Measurements from ENCODE around the gene CSRP3. TPM values are rescaled to one million over a fixed set of nuclear protein-coding genes. Genes with fewer than 3 reads are reported as not detected.

Gene CSRP3
- total RNA-seq, 1 experiment from 2014 or later: not detected

DNA sequence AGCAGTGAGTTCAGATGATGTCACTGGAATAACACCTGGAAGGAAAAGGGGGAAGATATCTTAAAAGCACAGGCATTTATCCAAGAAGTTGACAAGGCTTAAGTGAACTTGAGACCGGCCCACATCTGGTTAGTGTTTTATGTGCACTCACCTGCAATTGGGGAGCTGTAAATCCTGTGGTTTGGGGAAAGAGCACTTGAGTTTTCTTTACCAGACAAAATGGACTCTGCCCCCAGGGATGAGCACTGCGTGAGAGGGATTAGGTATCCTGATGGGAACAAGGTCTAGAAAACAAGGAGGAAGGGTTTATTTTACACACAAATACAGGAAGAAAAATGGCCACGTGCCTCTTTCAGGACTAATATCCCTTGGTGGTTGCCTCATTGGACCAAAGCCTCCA, 23.8 kb upstream of the CSRP3 start:
- no peak for DNase-seq (ENCODE audit: low read depth)

DNA sequence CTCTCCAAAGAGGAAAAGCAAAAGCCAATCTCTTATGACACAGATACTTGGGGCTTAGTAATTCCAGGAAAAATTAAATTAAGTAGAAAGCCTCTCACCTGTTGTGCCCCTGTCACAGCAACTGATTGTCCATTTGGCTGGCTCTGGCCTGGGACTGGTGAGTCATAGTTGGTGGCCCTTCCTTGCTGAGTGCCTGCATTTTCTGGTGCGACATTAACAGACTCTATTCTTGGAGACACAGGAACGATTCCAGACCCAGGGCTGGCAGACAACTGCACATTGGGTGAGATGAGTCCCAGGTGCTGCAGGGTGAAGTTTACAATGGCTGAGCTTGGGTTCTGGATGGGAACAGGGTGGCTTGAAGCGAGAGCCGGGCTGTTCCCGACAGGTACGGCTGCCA, 23.3 kb upstream of the CSRP3 start:
- no peak for DNase-seq (ENCODE audit: low read depth)

DNA sequence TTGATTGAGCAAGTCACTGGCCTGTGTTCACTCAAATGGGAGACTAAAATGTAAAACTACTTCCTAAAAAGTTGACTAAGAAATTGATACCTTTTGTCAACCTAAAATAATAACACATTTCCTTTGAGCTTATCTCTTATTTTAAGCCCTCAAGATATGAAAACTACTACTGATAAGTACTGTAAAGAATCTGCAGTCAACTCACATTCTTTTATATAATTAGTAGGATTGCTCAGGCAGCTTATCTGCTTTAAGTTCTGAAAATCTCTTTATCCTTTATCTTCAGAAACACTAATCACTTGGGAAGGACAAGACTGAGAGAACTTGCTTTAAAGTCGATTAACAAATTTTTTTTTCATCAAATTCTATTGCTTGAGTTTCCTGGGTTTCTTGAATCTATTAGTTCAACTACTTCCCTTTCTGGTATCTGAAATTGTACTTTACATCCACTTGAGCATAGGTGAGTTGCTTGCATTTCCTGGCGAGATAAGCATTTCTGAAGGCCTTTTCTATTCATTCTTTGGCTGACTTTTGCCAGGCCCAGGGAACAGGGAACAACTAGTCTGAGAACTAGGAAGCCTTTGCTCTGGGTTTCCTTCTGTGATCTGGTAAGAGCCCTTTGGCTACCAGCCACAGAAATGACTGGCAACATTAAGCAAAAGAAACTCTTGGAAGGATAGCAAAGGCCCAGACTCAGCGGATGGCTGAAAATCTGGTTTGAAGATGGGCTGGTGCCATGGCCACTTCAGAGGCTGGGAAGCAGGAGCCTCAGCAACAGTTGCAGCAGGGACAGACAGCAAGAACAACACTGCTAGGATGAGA, 19.3 kb upstream of the CSRP3 start:
- DNase-seq (ENCODE audit: low read depth): no peak

DNA sequence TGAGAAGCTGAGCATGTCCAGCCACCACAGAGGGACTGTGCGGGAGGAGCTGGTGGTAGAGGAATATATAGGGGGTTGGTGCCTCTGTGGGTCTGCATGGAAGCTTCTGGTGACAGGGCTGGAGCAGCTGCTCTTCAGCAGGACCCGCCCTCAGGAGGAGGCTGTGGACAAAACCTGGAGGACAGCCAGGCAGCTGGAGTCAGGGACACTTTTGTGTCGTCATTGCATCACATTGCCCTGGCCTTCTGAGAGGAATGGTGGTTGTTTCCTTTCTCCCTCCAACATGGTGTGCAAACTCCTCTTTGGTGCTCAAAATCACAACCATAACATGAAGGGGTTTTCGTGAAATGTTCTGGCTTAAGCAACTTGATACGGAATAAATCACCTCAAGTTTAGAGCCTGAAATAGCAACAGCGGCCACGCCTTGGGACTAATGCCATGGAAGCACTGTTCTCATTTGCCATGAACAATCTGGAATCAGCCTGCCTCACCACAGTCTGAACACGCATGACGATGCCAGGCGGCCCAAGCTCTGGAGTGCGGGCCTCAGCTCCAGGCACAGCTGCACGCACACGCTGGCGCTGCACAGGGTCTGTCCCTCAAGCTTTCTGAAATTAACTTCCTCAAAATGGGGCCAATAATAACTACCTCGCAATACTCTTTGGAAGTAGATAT, 17.1 kb upstream of the CSRP3 start:
- no peak for DNase-seq (ENCODE audit: low read depth)

DNA sequence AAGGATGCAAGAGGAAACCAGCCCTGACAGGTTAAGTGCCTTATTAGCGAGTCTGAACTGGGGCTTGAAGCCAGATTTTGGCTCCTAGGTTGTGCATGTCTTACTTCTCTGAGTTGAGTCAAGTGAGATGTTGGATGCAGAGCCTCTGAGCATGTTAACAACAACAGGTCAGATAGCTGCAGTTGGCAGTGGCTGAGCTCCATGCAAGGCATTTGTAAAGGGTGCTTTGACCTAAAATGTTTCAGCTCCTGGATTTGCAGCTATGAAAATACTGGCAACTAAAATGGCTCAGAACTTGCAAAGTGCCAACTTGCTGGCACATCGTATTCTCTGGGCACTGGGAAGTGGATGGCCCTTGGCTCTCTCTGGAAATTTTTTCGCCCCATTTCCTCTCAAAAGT, 16.4 kb upstream of the CSRP3 start:
- DNase-seq (ENCODE audit: low read depth): no peak

DNA sequence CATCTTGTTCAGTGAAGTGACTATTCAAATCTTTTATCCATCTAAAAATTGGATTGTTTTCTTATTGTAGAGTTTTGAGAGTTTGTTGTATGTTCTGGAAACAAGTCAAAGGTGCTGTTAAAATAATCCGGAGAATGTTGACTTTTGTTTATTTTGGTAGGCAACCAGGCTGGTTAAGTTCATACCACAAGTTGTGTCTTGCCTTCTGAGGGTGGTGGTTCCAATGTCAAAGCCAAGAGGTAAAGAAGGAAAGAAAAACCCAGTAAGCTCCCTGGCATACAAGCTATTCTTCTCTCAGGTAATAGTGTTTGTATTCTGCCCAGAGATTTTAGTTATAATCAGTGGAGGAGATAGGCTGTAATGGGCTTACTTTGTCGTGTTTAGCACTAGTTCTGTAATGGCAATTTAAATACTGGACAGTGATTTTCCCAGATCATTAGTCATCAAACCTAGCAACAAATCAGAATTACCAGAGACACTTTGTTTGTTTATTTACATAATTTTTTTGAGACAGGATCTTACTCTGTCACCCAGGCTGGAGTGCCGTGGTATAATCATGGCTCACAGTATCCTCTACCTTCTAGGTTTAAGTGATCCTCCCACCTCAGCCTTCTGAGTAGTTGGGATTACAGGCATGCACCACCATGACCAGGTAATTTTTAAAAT, 15.1 kb upstream of the CSRP3 start:
- no peak for DNase-seq (ENCODE audit: low read depth)

DNA sequence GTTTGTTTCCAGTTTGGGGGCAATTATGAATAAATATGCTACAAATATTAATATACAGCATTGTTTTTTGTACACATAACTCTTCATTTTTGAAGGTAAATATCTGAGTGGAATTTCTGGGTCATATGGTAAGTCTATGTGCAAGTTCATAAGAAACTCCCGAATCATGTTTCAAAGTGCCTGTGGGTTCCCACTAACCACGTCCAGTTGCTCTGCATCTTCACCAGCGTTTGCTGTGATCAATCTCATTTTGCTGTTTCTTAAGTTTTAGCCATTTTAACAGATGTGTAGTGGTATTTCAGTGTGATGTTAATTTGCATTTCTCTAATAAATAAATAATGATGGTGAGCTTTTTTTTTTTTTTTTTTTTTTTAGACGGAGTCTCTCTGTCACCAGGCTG, 14.2 kb upstream of the CSRP3 start:
- no peak for DNase-seq (ENCODE audit: low read depth)

DNA sequence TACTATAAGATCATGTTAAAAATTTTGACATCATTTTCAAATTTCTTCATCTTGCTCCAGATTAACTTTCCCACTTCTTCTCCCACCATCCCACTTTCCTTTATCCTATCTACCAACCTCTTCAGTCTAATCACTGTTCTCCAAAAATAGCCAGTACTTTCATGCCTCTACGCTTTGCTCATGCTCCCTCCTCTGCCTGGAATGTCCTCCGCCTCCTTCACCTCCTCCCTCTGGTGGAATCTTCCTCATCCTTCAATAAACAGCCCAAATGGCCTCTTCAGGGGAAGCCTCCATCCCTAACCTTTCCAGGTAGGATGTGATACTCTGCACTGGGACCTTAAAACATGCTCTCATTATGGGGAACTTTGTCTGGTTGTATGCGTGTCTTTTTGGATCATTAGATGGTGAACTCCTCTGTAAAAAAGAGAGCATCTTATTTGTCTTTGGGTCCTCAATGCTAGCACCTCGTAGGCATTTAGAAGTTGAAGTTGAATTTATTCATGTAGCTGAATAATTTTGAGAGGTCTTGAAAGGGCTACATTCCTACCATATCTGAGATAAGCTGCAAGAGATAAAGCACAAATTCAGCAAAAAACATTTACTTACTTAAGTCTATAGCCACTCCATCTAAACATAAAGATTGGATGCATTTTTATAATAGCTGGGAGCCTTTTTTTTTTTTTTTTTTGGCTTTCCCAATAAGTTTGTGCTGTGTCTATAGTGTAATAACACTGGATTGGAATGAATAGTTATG, 8.0 kb upstream of the CSRP3 start:
- no peak for DNase-seq (ENCODE audit: low read depth)

DNA sequence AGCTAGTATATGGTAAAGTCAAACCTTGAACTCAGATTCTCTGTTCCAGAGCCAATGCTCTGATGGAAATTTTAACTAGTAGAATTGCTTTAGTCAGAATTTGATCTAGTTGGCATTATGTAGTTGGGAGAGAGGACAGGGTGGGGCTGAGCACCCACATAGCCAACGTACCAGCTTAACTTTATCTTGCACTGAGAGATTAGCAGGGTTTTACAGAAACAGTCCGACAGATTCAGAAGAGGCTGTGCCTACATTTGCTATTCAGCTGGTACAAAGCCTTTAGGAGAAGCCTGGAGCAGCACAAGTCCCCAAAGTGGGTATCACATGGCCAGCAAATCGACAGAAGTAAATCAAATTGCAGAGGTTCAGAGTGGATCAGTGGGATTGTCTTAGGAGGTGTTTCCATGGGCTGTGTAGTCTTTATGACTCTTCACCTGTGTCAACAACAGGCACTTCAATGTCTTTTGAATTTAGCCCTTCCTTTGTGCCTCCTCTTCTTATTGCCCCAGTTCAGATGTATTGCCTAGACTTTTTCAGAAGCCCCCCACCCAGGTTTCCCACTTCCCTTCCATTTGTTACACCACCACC, 7.3 kb upstream of the CSRP3 start:
- no peak for DNase-seq (ENCODE audit: low read depth)

DNA sequence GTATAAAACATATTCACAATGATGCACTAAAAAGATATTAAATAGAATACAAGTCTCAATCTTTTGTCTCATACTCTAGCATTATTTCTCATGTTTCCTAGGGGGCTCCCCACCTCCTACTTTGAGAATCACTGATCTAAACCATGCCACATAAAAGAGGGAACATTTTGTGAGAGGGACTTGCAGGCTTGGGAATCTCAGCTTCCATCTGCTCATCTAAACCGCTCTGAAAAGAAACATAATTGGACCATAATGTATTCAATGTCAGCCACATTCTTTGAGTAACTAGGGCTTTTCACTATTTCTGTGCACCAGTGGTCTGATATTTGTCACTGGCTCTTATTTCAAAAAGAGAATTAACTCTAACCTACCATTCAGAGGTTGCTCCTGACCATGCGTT, 6.4 kb upstream of the CSRP3 start:
- DNase-seq (ENCODE audit: low read depth): no peak

DNA sequence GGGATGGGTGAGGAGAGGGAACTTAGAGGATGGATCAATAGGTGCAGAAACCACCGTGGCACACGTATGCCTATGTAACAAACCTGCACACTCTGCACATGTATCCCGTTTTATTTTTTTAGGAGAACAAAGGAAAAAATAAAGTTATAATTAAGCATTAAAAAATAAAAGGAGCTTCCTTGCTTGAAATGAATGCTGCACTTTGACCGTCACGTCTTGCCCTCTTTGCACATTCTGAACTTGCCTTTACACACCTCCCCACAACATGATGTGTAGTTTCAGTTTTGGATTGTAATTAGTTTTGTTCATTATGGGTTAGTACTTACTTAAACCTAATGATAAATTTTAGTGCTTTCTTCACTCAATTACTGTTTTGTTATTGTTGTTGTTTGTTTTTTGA, 3.1 kb upstream of the CSRP3 start:
- no peak for DNase-seq (ENCODE audit: low read depth)

DNA sequence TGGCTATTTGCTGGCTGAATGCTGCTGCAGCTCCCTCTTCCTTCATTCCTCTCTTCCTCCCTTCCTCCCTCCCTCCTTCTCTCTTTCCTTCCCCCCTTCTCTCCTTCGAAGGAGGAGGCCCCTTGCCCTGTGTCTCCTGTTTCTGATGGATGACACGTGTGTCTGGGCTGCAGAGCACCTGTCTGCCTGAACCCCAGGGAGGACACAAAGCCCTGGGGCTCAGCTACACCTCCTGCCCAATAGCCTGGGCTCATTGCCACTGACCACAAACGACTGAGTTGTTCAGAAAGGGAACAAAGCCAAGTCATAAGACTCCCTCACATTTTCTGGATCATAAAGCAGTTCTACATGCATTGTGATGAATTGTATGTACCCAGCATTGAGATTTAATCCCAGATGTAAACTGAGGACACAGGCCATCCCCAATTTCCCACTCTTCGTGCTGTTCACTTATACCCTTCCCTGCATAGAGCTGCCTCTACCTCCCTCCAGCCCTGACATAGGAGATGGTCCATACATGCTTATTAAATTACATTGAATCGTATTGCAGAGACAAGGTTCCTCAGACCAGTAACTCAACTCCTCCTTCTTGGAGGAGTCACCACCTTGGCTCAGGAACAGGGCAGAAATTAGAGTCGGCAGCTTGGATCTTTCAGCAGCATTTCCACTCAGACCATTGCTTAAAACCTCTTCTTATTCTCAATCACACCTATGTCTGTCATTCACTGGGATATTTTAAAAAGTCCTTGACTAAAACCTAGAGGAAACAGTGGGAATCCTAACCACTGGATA, 1.2 kb downstream of the CSRP3 start:
- DNase-seq (ENCODE audit: low read depth): peak; percentile 77

DNA sequence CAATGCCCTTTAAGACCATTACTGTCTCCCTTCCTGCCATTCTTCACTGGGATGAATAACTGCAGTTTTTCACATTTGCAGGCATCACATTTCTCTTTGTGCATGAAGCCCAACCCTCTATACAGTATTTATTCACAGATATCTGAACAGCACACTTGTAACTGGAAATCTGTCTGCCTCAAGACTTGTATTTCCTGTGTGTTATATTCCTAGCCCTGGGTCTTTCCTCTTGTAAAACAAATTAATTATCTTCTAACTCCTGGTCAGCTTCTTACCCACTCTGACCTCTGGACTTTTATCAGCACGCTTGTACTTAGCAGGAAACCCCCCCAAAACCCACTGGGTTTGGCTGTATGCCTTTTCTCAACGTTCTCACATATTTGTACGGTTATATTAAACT, 2.0 kb downstream of the CSRP3 start:
- DNase-seq (ENCODE audit: low read depth): no peak

DNA sequence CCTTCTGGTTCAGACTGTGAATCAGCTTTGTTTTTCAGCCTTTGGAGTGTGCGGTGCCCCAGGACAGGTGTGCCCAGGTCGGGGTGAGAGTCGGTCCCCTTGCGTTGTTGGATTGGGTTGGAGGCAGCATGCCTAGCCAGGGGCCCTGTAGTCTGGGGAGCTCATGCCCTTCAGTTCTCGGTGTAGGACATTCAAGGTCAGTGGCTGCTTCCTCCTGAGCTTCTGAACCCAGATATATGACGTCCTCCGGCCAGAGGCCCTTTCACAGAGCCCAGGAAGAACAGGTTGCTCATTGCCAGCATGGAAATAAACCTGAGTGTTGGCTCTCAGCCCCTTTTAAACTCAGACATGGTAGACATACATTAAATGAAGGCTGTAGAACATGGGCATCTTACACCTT, 2.7 kb downstream of the CSRP3 start:
- no peak for DNase-seq (ENCODE audit: low read depth)

DNA sequence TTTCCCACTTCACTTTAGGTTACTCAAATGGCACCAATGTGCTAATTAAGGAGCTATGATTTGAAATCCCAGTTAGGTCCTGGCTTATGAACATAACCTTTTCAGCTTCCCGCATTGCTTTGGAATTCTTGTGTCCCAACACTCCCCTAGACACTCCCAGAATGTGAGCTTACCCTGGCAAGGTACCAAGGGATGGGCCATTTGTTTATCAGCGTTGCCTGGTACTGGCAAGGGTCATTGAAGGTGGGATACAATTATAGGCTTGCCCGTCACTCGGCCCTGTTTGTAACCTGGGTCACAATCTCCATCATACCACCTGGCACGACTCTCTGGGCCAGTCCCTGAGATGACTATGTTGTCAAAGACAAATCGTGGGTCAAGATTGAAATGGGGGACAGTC, 5.4 kb downstream of the CSRP3 start:
- no peak for DNase-seq (ENCODE audit: low read depth)

DNA sequence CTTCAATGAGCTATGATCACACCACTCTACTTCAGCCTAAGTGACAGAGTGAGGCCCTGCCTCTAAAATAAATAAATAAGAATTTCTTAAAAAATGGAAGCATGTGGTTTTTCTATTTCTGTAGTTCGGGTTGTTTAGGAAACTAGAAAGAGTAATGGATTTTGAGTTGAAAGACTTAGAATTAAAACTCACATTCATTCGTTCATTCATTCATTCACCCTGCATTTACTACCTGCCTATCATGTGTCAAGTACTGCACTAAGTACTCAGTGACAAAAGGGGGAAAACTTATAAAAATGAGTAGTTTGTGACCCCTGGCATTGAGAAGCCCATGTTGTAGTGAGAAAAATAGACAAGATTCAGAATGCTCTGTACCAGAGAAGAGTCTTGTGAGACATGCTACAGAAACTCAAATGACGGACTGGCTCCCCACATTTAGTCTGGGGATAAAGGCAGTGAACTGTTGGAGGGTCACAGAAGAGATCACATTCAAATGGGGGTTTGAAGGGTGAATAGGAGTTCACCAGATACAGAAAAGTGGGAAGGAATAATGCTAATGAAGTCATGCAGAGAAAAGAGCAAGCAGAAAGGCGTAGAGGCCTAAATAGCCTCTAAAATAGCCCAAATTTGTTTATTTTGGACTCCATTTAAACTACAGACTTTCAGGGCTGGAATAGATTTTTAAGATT, 7.0 kb downstream of the CSRP3 start:
- no peak for DNase-seq (ENCODE audit: low read depth)

DNA sequence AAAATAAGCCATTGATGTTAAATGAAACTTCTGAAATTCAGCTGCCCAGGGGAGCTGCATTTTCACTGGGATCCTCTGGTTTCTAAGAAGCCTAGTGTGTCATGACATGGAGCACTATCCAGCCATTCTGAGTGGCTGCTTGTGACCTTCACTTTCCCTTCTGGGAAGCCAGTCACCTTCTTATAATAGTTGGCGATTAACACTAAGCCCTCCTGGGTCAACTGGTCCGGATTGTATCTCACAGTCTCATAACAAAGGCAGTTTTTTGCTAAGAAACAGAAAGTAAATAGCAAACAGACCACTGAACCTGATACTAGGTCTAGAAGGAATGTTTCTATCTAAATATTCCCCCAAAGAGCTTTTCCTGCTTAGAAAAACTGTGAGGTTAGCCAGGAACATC, 7.9 kb downstream of the CSRP3 start:
- DNase-seq (ENCODE audit: low read depth): no peak

DNA sequence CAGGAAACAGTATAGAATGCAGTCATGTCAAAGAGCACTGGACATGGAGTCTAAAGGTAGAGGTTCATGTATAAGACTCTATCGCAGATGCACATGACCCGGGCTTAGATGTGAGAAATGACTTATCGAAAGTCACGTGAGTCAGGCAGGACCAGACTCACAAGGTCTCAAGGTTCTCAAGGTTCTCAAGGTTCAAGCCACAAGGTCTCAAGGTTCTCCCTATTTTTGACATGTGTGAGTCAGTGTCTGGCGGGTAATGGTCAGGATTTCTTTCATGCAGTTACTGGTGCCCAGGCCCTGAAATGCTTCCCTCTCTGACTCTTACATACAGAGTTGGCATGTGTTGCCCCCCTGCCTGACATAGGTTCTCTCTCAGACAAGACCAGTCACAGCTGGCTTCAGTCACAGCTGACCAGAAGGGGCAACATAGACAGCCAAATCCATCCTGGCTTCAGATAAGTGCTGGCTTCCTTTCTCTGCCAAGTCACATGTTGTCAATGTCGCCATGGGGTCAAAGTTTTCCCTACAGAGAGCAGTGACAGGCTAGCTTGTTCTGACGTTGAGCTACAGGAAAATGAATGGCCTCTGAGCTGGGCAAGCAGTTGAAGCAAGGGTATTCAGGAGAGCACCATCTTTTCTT, 10.1 kb downstream of the CSRP3 start:
- DNase-seq (ENCODE audit: low read depth): no peak

DNA sequence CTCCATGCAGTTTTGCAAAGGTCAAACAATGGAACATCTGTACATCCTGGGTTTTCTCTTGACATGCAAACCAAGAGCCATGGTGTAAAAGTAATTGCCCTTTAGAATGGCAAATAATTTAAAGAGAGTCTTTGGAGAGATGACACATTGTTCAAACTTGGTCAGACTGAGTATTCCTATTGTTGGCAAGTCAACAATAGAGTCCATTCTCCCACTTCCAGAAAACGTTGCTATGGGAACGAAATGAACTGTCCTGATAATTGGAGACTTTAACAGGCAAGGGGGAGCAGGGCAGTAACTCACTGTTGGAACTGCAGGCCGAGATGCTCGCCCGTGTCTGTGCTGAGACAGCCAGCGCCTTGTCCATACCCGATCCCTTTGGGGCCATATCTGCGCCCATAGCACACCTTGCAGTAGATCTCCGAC, 13.9 kb downstream of the CSRP3 start:
- DNase-seq (ENCODE audit: low read depth): peak; percentile 17

All from RPMI7951 (cell line).